ENCODE results near the gene SLC6A2.
A peak's percentile ranks its signal among the peaks of the same experiment; 100 is the strongest.

SLC6A2 gene

DNA sequence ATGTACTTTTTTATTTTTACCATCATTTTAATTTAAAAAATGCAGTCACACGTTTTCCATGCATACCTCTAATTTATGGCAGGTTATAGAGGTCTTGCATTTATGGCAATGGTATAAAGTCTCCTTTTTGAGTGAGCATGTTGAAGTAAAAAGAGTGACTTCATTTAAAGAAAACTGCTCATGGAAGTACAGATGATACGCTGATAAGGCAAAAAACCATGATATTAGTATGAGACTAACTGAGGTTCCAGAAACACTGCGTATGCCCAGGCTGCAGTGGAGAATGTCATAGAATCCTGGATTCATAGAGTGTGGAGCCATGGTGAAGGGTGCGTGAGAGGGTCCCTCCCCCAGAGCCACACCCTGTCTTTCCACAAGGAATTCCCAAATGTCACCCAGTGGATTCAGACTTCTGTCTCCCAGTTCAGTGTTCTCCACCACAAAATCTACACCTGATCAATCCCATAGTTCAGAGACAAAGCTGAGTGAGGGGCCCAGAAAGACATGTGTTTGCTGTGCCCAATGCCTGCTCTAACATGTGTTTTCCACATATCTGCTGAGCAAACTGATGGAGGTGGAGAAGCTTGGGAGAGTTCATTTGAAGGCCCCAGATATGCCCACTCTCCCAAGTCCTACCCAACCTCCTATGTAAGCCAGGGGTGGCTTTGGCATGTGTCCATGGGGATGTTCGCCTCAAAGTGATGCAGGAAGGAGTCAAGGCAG, 69.4 kb downstream of the SLC6A2 start:
- DNase-seq, result no peak

DNA sequence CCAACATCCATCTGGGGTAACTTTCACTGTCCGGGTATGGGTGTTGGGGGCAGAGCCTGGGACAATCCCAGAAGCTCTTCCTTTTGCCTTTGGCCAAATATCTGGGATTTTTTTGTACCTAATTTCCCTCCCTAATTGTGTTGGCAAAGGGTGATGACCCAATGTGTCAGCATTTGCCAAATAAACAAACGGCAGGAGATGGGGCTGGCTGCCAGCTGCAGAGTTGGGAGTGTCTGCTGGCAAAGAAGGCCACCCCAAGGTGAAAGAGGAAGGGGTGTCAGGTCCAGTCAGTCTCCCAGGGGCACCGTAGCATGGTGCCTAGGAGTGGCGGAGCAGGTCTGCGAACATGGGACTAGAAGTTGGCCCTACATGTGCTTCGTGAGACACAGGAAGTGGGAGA, 73.0 kb downstream of the SLC6A2 start:
- DNase-seq, result no peak

GRCh38 chr16:55730115-55730514, 74.3 kb downstream of the SLC6A2 start:
- DNase-seq, result no peak

DNA sequence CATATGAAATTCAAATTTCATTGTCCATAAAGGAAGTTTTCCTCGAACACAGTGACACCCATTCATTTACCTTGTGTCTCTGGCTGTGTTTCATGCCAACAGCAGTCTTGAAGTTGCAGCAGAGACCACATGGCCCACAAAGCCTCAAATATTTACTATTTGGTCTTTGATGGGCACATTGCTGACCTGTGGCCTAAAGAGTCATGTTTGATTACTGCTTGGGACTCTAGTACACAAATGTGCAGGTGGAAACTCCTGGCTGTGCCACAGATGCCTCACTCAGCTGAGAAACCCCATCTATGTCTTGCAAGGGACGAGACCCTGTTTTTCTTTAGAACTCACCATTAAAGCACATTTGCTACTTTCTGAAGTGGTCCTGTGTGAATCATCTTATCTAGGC, 76.7 kb downstream of the SLC6A2 start:
- no peak for DNase-seq

DNA sequence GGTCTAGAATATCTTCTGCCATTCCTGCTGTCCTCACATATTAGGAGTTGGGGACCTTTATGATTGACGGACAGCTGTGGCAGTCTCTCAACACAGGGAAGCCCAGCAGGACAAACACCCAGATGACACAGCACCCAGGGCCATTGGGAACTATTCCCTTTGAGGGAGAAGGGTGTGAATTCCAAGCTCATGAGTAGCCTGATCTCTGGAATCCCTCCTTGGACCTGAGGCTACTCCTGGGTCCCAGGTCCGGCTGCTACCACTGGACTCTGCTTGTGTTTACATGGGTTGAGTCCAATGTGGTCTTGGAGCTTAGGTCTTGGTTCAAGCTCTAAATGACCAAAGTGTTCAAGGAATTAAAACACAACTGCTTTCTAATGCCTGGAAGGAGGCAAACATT, 78.9 kb downstream of the SLC6A2 start:
- DNase-seq, result no peak

GRCh38 chr16:55735120-55735781, 79.5 kb downstream of the SLC6A2 start:
- no peak for DNase-seq

- no peak for DNase-seq
Observed at GRCh38 chr16:55736671-55737070, 80.9 kb downstream of the SLC6A2 start.

- DNase-seq, result no peak
Observed at GRCh38 chr16:55737318-55737717, 81.5 kb downstream of the SLC6A2 start.

GRCh38 chr16:55737966-55738365, 82.2 kb downstream of the SLC6A2 start:
- DNase-seq, result no peak

DNA sequence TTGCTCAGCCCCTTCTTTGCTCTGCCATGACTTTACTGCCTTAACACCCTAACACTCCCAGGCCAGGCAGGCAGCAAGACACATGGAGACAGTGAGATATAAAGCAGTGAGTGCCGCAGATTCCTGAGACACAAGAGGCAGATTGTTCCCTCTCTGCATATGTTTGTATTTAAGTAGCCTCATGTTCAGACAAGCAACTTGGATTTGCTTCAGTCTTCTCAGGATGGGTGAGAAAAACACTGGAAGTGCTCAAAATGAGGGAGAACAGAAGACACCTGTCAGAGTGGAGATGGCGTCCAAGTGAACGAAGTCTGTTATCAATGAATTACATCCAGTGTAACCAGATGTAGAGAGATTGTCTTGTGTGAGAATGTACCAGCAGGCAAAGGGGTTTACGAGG, 90.3 kb downstream of the SLC6A2 start:
- no peak for DNase-seq

DNA sequence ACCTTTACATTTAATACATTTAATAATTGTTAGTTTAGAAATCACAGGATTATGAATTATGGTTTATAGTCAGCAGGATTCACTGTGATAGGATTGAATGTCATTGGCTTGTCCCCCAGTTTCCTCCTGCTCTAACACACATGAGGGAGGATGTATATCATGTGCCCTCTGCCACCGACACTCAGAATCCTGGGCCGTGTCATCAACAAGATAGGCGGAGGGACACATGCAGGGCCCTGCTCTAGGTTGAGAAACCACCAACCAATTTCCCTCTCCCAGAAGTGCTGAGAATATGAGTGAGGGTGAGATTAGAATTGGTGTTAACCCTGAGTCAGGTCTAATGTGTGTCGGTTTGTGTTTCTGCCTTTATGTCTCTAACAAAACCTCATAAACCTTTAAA, 92.0 kb downstream of the SLC6A2 start:
- no peak for DNase-seq

DNA sequence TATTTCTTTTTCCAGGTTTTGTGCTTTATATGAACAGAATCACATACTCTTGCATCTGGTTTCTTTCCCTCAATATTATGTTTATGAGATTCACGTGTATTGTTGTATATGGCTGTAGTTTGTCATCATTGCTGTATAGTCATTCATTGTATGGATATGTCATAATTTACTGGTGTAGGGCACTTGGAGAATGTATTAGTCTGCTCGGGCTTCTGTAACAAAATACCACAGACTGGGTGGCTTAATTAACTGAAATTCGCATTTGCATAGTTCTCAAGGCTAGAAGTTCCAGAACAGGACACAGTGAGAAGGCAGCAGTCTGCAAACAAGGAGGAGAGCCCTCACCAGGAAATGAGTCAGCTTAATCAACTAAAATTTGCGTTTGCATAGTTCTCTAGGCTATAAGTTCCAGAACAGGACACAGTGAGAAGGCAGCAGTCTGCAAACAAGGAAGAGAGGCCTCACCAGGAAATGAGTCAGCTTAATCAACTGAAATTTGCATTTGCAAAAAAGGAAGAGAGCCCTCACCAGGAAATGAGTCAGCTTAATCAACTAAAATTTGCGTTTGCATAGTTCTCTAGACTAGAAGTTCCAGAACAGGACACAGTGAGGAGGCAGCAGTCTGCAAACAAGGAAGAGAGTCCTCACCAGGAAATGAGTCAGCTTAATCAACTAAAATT, 96.8 kb downstream of the SLC6A2 start:
- DNase-seq, result peak; percentile 19

DNA sequence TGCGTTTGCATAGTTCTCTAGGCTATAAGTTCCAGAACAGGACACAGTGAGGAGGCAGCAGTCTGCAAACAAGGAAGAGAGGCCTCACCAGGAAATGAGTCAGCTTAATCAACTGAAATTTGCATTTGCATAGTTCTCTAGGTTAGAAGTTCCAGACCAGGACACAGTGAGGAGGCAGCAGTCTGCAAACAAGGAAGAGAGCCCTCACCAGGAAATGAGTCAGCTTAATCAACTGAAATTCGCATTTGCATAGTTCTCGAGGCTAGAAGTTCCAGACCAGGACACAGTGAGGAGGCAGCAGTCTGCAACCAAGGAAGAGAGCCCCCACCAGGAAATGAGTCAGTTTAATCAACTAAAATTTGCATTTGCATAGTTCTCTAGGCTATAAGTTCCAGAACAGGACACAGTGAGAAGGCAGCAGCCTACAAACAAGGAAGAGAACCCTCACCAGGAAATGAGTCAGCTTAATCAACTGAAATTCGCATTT, 97.4 kb downstream of the SLC6A2 start:
- DNase-seq, result peak; percentile 18
